Tibial nerve (tissue), 4 donors: ENCODE results near the gene ELAVL1. TPM values are rescaled to one million over a fixed set of nuclear protein-coding genes. Genes with fewer than 3 reads are reported as not detected.
A peak's percentile ranks its signal among the peaks of the same experiment; 100 is the strongest.
"Not testable (repeated sequence)": the region's sequence is repeated elsewhere in the genome, so short reads cannot be mapped to it uniquely, and the experiment has no call there.

ENCODE experiments used
- DNase-seq, 2 donors: peaks; one replicate each; pipeline ENCODE4 v3.0.0-alpha.2; 2019; ENCODE audit warnings: low spot score in 2 of 2
- H3K27ac ChIP-seq, 4 donors: fragments of 200-600 bp; sonication (generic) in 3 of 4; one replicate each; pipeline ENCODE4 v1.5.1; 2017 to 2019; ENCODE audit warnings: mild to moderate bottlenecking in 1 of 4
- H3K27me3 ChIP-seq, 2 donors: fragments of 200-600 bp; sonication (generic) in 1 of 2; one replicate each; pipeline versions ENCODE4 v1.5.1 to v1.6.0; 2017 to 2019
- H3K36me3 ChIP-seq, 3 donors: fragments of 200-600 bp; sonication (generic); one replicate each; pipeline ENCODE4 v1.5.1; 2018 to 2019
- H3K4me1 ChIP-seq, 4 donors: fragments of 200-600 bp; sonication (generic) in 3 of 4; one replicate each; pipeline ENCODE4 v1.5.1; 2017 to 2019
- H3K4me3 ChIP-seq, 4 donors: fragments of 200-600 bp; sonication (generic) in 3 of 4; one replicate each; pipeline ENCODE4 v1.5.1; 2017 to 2019; ENCODE audit warnings: mild to moderate bottlenecking in 1 of 4, moderate library complexity in 1 of 4
- H3K9me3 ChIP-seq, 4 donors: fragments of 200-600 bp; sonication (generic) in 3 of 4; one replicate each; pipeline ENCODE4 v1.5.1; 2017 to 2019
- EP300 ChIP-seq, 2 donors: sonication (generic); formaldehyde crosslinking; IDR thresholded peaks; one replicate each; pipeline ENCODE4 v1.6.1; 2017; ENCODE audit warnings: antibody characterized with exemption in 2 of 2, mild to moderate bottlenecking in 1 of 2
- POLR2A ChIP-seq, 2 donors: fragments of 450-650 bp; IDR thresholded peaks; one replicate each; pipeline ENCODE4 v1.6.1; 2017; ENCODE audit warnings: antibody characterized with exemption in 2 of 2, mild to moderate bottlenecking in 2 of 2, moderate library complexity in 2 of 2
- WGBS, 2 donors: methylation state at CpG; one replicate each; pipeline ENCODE4 v1.1.5; 2018; 5-methylcytosine and 5-hydroxymethylcytosine counted together
- total RNA-seq, 4 donors: library from RNA; depleted of rRNA; stranded (reverse); fragments of >200 nt; gene quantifications; one replicate each; pipeline ENCODE4 v1.1.0, GENCODE V29; 2016
- TF ChIP-seq, protein P1 (sequence below), 5 experiments: fragments of 200-600 bp in 3 of 5; fragments of 450-650 bp in 2 of 5; sonication (generic) in 3 of 5; IDR thresholded peaks; one replicate each; pipeline ENCODE4 v1.5.1; 2016 to 2019; ENCODE audit warnings: antibody characterized with exemption in 5 of 5, mild to moderate bottlenecking in 3 of 5, moderate library complexity in 2 of 5

ELAVL1 gene
- total RNA-seq, 4 donors from 2014 or later: 25.8 to 36.4 (median 27.7) TPM

GRCh38 chr19:7931221-7932061 lies 74.0 kb downstream of the ELAVL1 start:
- Histone ChIP-seq H3K9me3 (no peaks in the 10 kb centered on the region), H3K4me3 (no peak overlapping the region), H3K36me3 (peaks cover 4 to 81% (median 43%) of the 10 kb centered on the region in 3 donors), H3K4me1 (peaks cover 0 to 34% (median 10%) of the 10 kb centered on the region in 4 donors), H3K27me3 (no peaks in the 10 kb centered on the region), H3K27ac (peak overlapping the region in 2 of 4 donors; percentile 47 to 62)
- WGBS, 2 donors: 85 to 89% methylated on average over 35 to 36 of the region's 36 CpGs
- DNase-seq: no peak
- TF ChIP-seq EP300 (IDR thresholded peaks at IDR 0.05) (no peak), POLR2A (IDR thresholded peaks at IDR 0.05) (no peak)
- TF ChIP-seq, protein P1, sequence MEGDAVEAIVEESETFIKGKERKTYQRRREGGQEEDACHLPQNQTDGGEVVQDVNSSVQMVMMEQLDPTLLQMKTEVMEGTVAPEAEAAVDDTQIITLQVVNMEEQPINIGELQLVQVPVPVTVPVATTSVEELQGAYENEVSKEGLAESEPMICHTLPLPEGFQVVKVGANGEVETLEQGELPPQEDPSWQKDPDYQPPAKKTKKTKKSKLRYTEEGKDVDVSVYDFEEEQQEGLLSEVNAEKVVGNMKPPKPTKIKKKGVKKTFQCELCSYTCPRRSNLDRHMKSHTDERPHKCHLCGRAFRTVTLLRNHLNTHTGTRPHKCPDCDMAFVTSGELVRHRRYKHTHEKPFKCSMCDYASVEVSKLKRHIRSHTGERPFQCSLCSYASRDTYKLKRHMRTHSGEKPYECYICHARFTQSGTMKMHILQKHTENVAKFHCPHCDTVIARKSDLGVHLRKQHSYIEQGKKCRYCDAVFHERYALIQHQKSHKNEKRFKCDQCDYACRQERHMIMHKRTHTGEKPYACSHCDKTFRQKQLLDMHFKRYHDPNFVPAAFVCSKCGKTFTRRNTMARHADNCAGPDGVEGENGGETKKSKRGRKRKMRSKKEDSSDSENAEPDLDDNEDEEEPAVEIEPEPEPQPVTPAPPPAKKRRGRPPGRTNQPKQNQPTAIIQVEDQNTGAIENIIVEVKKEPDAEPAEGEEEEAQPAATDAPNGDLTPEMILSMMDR (IDR thresholded peaks at IDR 0.05): no peak

DNA sequence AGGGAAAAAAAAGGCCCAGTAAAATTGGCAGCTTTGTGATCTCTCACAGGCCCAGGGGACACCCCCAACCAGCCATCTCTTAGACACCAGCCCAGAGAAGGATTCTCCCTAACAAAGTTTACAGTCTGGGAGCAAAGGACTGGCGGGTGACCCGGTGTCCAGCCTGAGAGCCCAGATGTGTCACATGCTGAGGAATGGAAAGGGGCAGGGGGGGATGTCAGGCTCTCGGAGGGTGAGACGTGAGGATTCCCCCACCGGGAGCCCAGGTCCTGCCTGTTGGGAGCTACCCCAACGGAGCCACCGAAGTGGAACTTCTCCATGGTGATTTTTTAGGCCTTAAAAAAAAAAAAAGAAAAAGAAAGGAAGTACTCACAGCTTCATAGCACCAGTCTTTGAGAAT lies 74.7 kb downstream of the ELAVL1 start:
- no peaks in the 10 kb centered on the region for H3K27me3 ChIP-seq
- H3K4me1 ChIP-seq: peaks cover 0 to 38% (median 14%) of the 10 kb centered on the region in 4 donors
- H3K36me3 ChIP-seq: peaks cover 4 to 74% (median 39%) of the 10 kb centered on the region in 3 donors
- no peak for DNase-seq
- no peak overlapping the region for H3K4me3 ChIP-seq
- 79 to 81% methylated on average over 7 of the region's 7 CpGs for WGBS, 2 donors
- no peaks in the 10 kb centered on the region for H3K9me3 ChIP-seq
- H3K27ac ChIP-seq: peak overlapping the region in 2 of 4 donors; percentile 47 to 62
- TF ChIP-seq POLR2A (IDR thresholded peaks at IDR 0.05) (no peak), EP300 (IDR thresholded peaks at IDR 0.05) (no peak)
- TF ChIP-seq, protein P1 (IDR thresholded peaks at IDR 0.05): no peak

DNA sequence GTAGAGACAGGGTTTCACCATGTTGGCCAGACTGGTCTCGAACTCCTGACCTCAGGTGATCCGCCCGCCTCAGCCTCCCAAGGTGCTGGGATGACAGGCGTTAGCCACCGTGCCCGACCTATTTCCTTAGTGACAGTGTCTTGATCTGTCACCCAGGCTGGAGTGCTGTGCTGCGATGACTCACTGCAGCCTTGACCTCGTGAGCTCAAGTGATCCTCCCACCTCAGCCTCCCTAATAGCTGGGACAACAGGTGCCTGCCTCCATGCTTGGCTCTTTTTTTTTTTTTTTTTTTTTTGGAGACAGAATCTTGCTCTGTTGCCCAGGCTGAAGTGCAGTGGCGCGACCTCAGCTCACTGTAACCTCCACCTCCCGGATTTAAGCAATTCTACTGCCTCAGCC lies 75.4 kb downstream of the ELAVL1 start:
- H3K27me3 ChIP-seq, H3K9me3 ChIP-seq, H3K4me3 ChIP-seq, DNase-seq: not testable (repeated sequence)
- peak overlapping the region in 3 of 4 donors; percentile 54 to 94 (median 84) for H3K27ac ChIP-seq
- peaks cover 0 to 45% (median 19%) of the 10 kb centered on the region in 4 donors for H3K4me1 ChIP-seq
- H3K36me3 ChIP-seq: peaks cover 4 to 67% (median 37%) of the 10 kb centered on the region in 3 donors
- 87% methylated on average over 11 of the region's 11 CpGs for WGBS, 2 donors

GRCh38 chr19:7928741-7929701 lies 76.4 kb downstream of the ELAVL1 start:
- peak overlapping the region in 1 of 4 donors; percentile 23 for H3K4me3 ChIP-seq
- no peaks in the 10 kb centered on the region for H3K27me3 ChIP-seq
- peak; percentile 48 to 53 for DNase-seq
- peaks cover 0 to 54% (median 23%) of the 10 kb centered on the region in 4 donors for H3K4me1 ChIP-seq
- H3K27ac ChIP-seq: peak overlapping the region; percentile 54 to 94 (median 80)
- WGBS, 2 donors: 49 to 53% methylated on average over 24 of the region's 24 CpGs
- TF ChIP-seq POLR2A (IDR thresholded peaks at IDR 0.05): no peak
- TF ChIP-seq, protein P1 (IDR thresholded peaks at IDR 0.05): peak in 1 of 5 experiments; percentile 9
- H3K36me3 ChIP-seq: peaks cover 4 to 57% (median 30%) of the 10 kb centered on the region in 3 donors
- H3K9me3 ChIP-seq: no peaks in the 10 kb centered on the region

- H3K4me1 ChIP-seq: peaks cover 0 to 60% (median 23%) of the 10 kb centered on the region in 4 donors
- no peak for DNase-seq
- TF ChIP-seq EP300 (IDR thresholded peaks at IDR 0.05) (no peak), POLR2A (IDR thresholded peaks at IDR 0.05) (no peak)
- TF ChIP-seq, protein P1 (IDR thresholded peaks at IDR 0.05): no peak
These were observed 77.1 kb downstream of the ELAVL1 start for GRCh38 chr19:7928334-7928706.

More at GRCh38 chr19:7928334-7928706, 77.1 kb downstream of the ELAVL1 start:
- 64 to 73% methylated on average over 9 of the region's 9 CpGs for WGBS, 2 donors
- peak overlapping the region; percentile 56 to 87 (median 80) for H3K27ac ChIP-seq
- no peaks in the 10 kb centered on the region for H3K27me3 ChIP-seq
- no peaks in the 10 kb centered on the region for H3K9me3 ChIP-seq
- H3K36me3 ChIP-seq: peaks cover 4 to 52% (median 23%) of the 10 kb centered on the region in 3 donors
- no peak overlapping the region for H3K4me3 ChIP-seq
